ENCODE results near the gene TEC.
A peak's percentile ranks its signal among the peaks of the same experiment; 100 is the strongest.
"Not testable (repeated sequence)": the region's sequence is repeated elsewhere in the genome, so short reads cannot be mapped to it uniquely, and the experiment has no call there.

Gene TEC

GRCh38 chr4:48268956-48269860 is at the start of gene TEC:
Gene TEC, minus strand, starts transcription at chr4:48269838. Its CDS starts 41,224 bp downstream, at chr4:48228614.
- DNase-seq (ENCODE audit: extremely low read depth, low read depth) = no peak
- no peak for TF ChIP-seq CTCF (IDR thresholded peaks at IDR 0.05; ENCODE audit: low read depth, low read length)

GRCh38 chr4:48315728-48316630 is 46.3 kb upstream of the TEC start:
- TF ChIP-seq CTCF (IDR thresholded peaks at IDR 0.05; ENCODE audit: low read depth, low read length) = peak; percentile 69
- no peak for DNase-seq (ENCODE audit: extremely low read depth, low read depth)

DNA sequence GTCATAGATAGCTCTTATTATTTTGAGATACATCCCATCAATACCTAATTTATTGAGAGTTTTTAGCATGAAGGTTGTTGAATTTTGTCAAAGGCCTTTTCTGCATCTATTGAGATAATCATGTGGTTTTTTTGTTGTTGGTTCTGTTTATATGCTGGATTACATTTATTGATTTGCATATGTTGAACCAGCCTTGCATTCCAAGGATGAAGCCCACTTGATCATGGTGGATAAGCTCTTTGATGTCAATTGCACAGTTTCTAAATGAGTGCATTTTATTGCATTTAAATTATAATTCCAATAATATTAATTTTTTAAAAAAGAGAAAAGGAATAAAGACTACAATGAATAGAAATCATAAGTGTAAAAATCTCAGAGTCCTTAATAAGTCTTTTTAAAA is 45.1 kb upstream of the TEC start:
- DNase-seq (ENCODE audit: extremely low read depth, low read depth) = not testable (repeated sequence)

DNA sequence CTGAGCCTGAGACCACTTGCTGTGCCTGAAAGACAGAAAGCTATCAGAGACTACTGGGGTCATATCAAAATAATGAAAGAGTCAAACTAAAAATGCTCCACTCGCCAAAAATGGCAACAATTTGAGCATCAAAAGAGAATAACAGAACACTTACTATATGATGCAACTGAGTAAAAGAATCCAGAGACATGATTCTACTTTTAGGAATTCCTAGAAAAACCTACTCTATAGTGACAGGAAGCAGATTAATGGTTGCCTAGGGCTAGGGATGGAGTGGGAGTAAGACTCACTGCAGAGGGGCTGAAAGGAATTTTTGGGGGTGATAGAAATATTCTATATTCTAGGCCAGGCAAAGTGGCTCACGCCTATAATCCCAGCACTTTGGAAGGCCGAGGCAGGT is 42.3 kb upstream of the TEC start:
- DNase-seq (ENCODE audit: extremely low read depth, low read depth) = no peak
- TF ChIP-seq CTCF (IDR thresholded peaks at IDR 0.05; ENCODE audit: low read depth, low read length) = no peak

- DNase-seq (ENCODE audit: extremely low read depth, low read depth) = no peak
- no peak for TF ChIP-seq CTCF (IDR thresholded peaks at IDR 0.05; ENCODE audit: low read depth, low read length)
Measured at GRCh38 chr4:48308901-48309300, 39.3 kb upstream of the TEC start.

GRCh38 chr4:48307528-48307927 is 37.9 kb upstream of the TEC start:
- no peak for TF ChIP-seq CTCF (IDR thresholded peaks at IDR 0.05; ENCODE audit: low read depth, low read length)
- DNase-seq (ENCODE audit: extremely low read depth, low read depth) = no peak

GRCh38 chr4:48305508-48305907 is 35.9 kb upstream of the TEC start:
- no peak for TF ChIP-seq CTCF (IDR thresholded peaks at IDR 0.05; ENCODE audit: low read depth, low read length)
- no peak for DNase-seq (ENCODE audit: extremely low read depth, low read depth)

Measured in AG09319 (cell line).